GM19372 (cell line): ENCODE data around the gene RCHY1.
"Not testable (repeated sequence)": the region's sequence is repeated elsewhere in the genome, so short reads cannot be mapped to it uniquely, and the experiment has no call there.

Experiments
- ATAC-seq: cut with Tn5 transposase; IDR thresholded peaks from one replicate; pipeline ENCODE4 v1.9.1; 2021; ENCODE audit warnings: mild to moderate bottlenecking, low read depth, moderate library complexity; ENCODE audit not compliant: unreplicated experiment

The RCHY1 gene

DNA sequence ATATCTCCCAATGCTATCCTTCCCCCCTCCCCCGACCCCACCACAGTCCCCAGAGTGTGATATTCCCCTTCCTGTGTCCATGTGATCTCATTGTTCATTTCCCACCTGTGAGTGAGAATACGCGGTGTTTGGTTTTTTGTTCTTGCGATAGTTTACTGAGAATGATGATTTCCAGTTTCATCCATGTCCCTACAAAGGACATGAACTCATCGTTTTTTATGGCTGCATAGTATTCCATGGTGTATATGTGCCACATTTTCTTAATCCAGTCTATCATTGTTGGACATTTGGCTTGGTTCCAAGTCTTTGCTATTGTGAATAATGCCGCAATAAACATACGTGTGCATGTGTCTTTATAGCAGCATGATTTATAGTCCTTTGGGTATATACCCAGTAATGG is 5.2 kb upstream of the RCHY1 start:
- not testable (repeated sequence) for ATAC-seq

- no peak for ATAC-seq
These were observed 1.9 kb upstream of the RCHY1 start for GRCh38 chr4:75516144-75516543.

DNA sequence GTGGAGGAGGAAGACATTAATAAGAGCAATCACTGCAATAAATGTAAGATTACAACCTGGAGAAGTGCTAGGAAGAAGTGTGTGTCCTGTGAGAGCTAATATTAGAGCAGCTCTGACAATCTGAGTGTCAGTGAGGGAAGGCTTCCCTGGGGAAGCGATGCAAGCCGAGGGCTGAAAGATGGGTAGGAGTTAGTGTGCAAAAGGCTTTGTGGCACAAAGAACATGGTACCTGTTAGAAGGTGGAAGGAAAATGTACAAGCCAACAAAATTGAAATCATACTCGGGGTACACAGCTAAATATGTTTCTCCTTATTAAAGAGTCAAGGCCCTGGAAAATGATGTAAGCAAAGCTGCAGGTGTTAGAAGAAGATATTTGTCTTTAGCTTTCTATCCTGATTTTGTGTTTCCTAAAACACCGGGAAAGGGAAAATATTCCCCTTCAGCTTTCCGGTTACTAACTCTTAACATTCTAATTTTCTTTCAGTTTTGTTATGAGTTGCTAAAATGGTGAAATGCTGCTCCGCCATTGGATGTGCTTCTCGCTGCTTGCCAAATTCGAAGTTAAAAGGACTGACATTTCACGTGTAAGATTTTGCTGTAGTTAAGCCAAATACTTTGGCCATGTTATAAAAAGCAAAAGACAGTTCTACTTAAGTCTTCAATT is 878 bp upstream of the RCHY1 start:
- peak; percentile 1 for ATAC-seq

DNA sequence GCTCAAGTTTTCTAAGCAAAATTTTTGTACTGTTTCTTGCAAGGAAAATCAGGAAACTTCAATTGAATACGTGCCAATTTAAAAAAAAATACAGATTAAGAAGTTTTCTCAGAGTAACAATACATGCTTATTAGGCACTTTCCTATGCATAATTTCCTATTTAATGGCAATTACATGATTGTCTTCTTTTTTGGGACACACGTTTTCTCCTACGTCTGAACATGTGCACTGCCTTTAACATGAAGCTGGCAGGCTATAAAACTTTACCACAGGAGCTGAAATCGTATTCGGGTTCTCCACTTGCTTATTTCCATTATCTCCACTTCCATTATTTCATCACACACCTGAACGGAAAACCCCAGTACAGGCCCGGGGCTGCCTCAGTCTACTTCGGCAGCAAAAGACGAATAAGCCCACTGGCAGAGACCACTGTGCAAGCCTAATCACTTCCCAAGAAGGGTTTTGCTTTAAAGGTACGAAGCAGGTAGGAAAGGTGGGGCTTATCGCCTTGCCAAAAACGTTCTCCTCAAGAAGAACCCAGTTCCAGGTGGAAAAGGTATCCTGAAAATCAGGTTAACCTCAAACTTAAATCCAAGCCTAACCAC is 575 bp downstream of the RCHY1 start:
- peak; percentile 0 for ATAC-seq

DNA sequence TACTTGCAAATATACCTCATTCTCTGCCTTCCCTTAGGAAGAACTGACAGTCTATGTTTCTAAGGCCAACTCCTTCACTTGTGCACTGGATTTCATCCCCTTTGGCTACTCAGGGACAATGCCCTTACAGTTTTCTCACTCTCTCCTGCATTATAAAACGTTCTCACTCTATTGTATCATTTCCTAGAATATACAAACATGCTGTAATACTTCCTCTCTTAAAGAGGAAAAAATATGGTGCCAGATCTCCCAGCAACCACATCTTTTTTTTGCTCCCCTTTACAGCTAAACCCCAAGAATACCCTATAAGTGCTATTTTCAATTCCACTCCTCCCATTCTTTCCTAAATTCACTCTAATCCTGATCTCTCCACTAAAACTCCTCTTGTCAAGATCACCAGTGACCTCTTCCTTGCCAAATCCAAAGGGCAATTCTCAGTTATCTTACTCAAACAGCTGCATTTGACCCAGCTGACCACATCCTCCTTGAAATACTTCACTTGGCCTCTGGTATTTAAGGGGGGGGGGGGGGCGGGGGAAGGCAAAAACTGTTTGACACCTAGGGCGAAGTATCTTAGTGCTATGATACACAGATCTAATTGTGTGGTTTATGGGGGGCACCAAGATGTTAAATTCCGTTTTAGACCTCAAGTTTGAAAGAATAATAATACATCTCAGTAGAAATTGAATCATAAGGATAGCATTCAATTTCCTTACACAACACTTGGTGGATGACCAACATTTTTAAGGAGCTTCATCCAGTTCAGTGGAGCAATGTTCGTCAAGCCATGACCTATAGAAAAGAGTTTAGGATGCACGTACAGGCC is 1.6 kb downstream of the RCHY1 start:
- ATAC-seq: no peak

DNA sequence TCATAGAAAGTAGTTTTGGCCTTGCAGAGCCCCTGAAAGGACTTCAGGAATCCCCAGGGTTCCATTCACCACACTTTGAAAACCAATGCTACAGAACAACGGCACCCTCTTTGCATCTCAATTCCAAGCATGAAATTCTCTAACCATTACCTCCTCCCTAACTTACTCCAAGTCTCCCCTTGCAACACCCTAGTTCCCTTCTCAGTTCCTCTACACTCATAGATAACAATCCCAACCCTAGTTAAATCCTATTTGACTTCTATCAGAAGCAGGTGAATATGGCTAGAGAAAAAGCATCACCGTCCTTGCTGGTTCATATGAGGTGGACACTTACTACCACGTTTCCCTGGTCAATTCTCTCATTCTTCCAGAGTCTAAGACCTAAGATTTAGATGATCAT is 2.4 kb downstream of the RCHY1 start:
- no peak for ATAC-seq

DNA sequence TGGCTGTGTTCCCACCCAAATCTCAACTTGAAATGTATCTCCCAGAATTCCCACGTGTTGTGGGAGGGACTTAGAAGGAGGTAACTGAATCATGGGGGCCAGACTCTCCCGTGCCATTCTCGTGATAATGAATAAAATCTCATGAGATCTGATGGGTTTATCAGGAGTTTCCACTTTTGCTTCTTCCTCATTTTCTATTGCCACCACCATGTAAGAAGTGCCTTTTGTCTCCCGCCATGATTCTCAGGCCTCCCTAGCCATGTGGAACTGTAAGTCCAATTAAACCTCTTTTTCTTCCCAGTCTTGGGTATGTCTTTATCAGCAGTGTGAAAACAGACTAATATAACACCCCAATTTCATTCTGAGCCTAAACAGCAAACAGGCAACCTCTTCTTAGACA is 4.6 kb downstream of the RCHY1 start:
- ATAC-seq: not testable (repeated sequence)

GRCh38 chr4:75505630-75506029 is 8.6 kb downstream of the RCHY1 start:
- no peak for ATAC-seq

GRCh38 chr4:75502671-75503070 is 11.5 kb downstream of the RCHY1 start:
- no peak for ATAC-seq

DNA sequence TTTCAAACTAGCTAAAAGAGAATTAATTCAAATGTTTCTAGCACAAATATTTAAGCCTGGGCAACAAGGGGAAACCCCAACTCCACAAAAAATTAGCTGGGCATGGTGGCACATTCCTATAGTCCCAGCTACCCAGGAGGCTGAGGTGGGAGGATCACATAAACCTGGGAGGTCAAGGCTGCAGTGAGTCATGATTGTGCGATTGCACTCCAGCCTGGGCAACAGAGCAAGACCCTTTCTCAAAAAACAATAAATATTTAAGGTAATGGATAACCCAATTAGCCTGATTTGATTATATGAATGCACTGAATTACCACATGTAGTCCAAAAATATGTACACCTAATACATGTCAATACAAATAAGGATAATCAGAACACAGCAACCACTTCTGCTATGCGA is 14.3 kb downstream of the RCHY1 start:
- ATAC-seq: no peak

DNA sequence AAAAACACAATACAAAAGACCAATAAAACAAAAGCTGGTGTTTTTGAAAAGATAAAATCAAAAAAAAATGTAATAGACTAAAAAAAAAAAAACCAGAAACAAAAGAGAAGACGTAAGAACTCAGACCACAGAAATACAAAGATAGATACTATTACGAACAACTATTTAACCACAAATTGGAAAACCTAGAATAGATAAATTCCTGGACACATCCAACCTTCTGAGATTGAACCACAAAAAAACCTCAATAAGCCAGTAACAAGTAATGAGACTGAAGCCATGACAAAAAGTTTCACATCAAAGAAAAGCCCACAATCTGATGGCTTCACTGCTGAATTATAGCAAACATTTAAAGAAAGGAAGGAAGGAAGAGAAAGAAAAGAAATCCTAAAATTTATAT is 16.2 kb downstream of the RCHY1 start:
- no peak for ATAC-seq

GRCh38 chr4:75497133-75497532 is 17.1 kb downstream of the RCHY1 start:
- no peak for ATAC-seq

GRCh38 chr4:75496406-75496805 is 17.8 kb downstream of the RCHY1 start:
- no peak for ATAC-seq

DNA sequence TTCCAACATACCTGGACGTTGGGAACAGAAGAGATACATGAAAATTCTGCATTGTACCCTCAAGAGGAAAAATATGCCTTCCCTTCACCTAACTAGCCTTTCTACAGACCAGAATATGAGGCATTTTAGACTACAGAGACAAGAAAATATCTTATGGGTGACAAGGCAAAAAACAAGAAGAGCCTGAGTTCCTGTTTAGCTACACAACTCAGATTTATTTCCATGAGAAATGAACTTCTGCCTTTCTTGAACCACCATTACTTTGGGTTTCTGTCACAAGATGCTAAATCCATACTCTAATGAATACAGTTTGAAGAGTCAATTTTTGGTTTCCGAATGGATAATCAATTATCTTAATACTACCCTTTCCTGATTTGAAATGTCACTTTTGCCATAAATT is 18.7 kb downstream of the RCHY1 start:
- ATAC-seq: no peak

DNA sequence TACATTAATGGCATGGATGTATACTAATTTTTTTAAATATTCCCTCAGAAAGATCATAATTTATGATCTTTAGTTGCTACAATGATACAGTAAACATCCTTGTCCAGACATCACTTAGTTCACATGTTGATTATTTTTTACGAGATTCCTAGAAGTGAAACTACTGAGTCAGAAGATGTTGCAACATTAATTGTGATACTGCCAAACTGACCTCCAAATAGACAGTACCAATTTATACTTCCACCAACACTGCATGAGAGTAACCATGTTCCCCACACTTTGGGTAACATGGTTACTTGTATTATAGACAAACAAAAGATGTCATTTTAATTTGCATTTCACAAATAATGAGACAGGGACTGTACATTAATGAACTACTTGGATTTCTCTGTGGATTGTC is 19.6 kb downstream of the RCHY1 start:
- no peak for ATAC-seq

GRCh38 chr4:75490155-75490554 is 24.0 kb downstream of the RCHY1 start:
- ATAC-seq: no peak

- ATAC-seq: no peak
These were observed 30.0 kb downstream of the RCHY1 start for GRCh38 chr4:75484190-75484589.

GRCh38 chr4:75477201-75477600 is 37.0 kb downstream of the RCHY1 start:
- no peak for ATAC-seq

DNA sequence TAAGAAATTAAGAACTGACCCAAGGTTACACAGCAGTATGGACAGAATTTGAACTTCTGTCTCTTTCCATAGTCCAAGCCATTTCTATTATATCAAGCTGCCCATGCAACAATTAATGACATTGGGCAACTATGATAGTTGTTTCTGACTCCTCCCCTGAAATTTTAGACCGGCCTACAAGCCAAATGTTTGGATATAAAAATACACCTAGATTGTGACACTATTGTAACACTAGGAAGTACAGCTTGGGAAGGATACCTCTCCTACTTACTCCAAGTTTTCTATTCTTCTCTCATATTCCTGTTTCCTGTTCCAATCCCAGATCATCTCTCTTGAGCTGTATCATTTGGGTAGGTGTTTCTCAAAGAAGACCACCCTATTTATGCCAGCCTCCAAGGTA is 43.5 kb downstream of the RCHY1 start:
- ATAC-seq: no peak

DNA sequence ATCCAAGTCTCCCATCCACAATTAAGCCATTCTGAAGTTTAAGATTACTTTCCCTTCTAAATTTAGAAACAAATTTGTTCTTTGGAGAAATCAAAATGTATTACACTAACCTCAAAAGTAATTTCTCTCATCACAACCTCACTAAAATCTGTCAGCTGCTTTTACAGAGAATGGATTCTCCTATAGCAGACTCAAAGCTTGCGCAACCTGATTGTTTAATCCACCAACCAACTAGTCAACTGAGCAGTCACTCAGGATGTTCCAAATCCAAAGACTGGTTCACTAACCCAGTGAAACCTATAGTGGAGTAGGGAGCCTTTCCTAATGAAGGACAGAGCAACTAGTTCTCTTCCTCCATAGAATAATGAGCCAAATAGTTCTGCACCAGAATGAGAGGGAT is 44.3 kb downstream of the RCHY1 start:
- no peak for ATAC-seq

- ATAC-seq: no peak
These were observed 56.8 kb downstream of the RCHY1 start for GRCh38 chr4:75457365-75457764.

GRCh38 chr4:75434105-75434504 is 80.1 kb downstream of the RCHY1 start:
- no peak for ATAC-seq
